HL-60/S4 treated with phorbol 12-myristate 13-acetate at 8.2 ng/mL for 4 days and 3 days (cell line): ENCODE results near the gene SIX2.

Experiments used
- in situ Hi-C: fragments of 300-500 bp; cut with MboI; formaldehyde crosslinking; loops from 2 replicates; pipeline ENCODE4 v1.15.0; 2022; ENCODE audit warnings: low sequenced_read_pairs

The SIX2 gene

DNA sequence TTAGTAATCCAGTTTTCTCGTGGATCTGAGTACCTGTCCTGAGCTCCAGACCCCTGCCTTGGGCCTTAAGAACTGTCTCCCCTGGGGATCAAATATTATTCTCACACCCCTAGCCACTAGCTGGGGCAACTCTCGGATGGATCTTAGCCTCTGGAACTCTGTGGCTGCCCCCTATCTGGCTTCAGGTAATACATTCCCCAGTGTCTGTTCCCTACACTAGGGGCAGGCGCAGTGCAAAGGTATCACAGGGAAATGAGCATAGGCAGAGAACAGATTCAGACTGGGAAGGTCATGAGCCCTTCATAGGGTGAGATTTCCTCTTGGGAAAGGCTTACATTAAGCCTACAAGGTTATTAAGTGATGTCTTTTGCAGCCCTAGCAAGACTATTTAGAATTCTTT is 11.2 kb upstream of the SIX2 start:
- in situ Hi-C loops: no loop called here

DNA sequence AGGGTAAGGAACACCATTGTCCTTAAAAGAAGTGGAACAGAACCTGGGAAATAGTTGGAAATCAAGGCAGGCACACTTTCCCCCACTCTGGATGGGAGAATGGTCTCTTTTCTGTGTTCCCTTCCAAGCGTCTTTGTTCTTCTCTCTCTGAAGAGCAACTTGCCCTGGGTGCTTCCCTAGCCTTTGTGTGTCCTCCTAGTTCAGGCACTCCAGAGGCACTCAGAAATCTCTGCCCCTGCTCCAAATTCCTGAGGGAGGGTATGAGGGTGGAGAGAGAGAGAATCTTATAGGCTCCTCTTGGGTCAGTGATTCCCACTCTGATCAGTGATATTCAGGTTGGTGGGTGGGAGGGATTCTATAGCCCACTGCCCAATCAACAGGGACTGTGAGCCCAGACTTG is 8.8 kb upstream of the SIX2 start:
- in situ Hi-C loops: no loop called here

DNA sequence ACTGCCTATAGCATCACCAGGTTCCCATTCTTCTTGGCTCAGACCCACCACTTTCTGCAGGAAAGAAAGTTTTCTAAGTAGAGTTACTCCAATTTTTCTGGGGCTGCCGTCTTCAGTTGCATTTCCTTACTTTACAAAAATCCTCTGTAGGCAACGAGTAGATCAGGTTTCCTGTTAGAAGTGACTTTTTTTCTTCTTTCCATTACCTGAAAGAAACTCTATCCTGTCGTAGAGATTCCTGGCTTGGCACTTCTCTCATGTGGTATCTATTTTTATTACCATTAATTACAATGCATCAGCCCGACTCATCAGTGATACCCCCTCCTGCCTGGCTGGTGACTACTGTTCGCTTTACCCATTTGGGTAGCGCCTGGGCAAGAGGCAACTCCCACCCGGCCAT is 5.6 kb upstream of the SIX2 start:
- in situ Hi-C loops: no loop called here

DNA sequence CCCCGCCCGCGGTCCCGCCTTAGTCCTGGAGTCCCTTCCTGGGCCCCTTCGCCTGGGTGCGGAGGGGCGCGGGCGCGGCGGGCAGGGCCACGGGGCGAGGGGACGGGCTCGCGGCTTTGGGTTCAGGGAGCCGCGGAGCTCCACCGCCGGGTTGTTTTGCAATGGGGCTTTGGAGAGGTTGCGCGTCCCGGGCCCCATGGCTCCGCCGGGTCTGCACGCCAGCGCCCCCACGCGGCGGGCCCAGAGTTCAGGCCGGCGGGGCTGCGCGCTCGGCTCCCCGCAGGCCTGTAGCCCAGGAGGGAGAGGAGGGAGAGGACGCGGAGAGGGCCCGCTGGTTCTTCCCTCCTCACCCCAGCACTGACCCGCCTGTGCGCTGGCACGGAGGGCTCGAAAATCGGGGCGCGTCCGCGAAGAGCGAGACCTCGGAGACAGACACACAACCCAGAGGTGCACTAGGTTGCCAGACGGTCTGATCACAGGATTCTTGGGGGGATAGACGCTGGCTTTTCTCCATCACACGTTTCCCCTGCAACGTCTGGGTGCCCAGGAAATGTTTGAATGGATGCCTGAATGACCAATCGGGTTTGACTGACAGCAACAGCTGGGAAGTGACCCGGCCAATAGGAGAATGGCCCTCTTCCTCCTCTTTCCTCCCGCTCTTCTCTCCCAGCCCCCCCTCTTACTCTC is 4.9 kb upstream of the SIX2 start:
- in situ Hi-C loops: no loop called here

GRCh38 chr2:45013229-45014015 is 4.2 kb upstream of the SIX2 start:
- in situ Hi-C loops: no loop called here

DNA sequence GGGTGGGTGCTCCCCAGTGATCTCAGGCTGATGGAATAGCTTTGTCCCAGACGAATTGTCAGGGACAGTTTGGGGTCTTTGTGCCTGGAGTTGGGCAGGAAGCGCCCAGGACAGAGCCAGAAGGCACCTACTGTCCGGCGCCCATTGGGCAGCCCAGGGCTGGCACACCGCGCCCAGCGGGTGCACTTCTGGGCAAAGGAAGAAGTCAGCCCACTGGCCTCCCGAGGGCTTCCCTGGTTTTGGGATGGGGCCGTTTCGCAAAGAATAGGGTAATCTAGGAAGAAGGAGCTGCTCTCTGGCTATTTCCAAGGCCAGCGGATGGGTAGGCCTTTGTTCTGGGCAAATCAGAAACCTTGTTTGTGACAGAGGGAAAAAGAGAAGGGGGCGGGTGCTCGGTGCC is 3.5 kb upstream of the SIX2 start:
- in situ Hi-C loops: no loop called here

- in situ Hi-C loops: no loop called here
Measured at GRCh38 chr2:45011621-45012602, 2.7 kb upstream of the SIX2 start.

DNA sequence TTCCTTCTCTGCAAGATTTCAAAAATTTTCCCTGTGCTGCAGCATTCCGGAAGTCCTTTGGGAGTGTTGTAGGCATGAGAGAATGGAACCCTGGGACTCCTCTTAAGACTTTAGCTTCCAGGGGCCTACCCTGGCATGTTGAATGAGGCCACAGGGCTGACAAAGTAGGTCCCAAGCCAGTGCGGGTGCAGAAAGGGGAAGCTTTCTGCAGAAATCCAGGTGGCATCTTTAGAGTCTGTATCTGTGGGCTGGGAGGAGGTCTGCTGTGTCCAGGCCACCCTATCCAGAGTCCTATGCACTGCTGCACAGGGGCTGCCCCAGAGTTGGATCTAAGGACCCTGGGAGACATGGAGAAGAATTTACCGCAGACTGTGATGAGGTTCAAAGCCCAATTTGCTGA is 1.9 kb upstream of the SIX2 start:
- in situ Hi-C loops: no loop called here

DNA sequence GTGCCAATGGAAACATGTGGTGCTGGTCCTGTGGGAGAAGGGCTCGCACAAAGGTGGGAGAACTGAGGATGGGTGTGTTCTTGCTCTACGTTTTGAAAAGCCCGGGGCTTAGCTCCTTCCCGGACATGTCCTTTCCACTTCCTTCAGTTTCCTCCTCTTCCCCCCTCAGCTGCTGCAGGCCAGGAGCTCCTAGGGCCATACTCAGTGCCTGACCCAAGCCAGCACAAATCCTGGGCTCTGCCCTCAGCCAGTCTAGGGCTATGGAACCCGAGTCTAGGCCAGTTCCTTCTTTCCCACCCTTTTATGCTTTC is 1.4 kb upstream of the SIX2 start:
- in situ Hi-C loops: no loop called here

- in situ Hi-C loops: no loop called here
Measured at GRCh38 chr2:45009928-45010701, 863 bp upstream of the SIX2 start.

GRCh38 chr2:45008296-45009129 is 739 bp downstream of the SIX2 start:
- in situ Hi-C loops: no loop called here

DNA sequence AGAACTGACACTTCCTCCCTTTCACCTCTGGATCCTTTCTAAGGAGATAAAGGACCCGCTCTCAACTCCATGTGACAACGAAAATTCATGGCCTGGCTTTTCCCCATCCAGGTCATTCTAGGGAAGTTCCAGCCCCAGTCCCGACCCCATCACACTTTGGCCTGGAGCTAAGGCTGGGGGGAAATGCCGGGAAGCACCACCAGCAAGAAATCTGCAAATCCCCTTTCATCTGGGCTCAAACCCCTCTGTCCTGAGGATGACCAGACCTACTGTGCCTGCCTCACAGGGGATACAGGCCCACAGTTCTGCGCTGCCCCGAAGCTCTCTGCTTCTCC is 1.3 kb downstream of the SIX2 start:
- in situ Hi-C loops: no loop called here

GRCh38 chr2:45006942-45007287 is 2.3 kb downstream of the SIX2 start:
- in situ Hi-C loops: no loop called here

DNA sequence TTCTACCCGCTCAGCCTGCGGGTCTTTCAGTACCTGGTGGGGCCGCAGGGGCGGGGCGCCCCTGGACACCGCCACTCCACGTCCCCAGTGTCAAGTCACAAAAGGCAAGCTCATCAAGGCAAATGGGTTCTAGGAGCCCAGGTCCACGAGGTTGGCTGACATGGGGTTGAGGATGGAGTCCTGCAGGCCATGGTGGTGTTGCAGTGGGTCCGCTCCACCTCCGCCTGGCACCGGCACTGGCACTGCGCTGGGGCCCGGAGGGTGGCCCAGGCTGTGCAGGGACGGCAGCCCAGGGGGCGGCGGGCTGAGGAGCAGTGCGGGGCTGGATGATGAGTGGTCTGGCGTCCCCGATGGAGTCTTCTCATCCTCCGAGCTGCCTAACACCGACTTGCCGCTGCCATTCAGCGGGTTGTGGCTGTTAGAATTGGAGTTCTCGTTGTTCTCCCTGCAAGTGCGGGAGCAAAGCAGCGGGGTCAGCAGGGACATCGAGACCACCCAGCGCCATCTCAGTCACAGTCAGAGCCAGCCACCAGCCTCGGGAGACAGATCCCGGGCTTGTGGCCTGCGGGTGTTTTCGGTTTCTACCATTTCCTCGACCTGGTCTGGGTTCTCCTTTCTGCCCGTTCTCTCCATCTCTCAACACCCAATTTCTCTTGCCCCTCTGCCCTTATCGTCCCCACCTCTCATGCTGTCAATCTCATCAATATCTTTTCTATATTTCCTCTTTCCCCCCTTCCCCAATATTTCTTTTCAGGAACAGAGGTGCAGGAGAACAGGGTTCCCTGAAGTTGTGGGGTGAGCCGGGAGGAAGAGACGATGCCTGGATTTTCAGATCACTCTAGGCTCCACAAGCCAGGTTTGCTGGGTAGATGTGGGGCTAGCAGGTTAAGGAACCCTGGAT is 3.0 kb downstream of the SIX2 start:
- in situ Hi-C loops: no loop called here

DNA sequence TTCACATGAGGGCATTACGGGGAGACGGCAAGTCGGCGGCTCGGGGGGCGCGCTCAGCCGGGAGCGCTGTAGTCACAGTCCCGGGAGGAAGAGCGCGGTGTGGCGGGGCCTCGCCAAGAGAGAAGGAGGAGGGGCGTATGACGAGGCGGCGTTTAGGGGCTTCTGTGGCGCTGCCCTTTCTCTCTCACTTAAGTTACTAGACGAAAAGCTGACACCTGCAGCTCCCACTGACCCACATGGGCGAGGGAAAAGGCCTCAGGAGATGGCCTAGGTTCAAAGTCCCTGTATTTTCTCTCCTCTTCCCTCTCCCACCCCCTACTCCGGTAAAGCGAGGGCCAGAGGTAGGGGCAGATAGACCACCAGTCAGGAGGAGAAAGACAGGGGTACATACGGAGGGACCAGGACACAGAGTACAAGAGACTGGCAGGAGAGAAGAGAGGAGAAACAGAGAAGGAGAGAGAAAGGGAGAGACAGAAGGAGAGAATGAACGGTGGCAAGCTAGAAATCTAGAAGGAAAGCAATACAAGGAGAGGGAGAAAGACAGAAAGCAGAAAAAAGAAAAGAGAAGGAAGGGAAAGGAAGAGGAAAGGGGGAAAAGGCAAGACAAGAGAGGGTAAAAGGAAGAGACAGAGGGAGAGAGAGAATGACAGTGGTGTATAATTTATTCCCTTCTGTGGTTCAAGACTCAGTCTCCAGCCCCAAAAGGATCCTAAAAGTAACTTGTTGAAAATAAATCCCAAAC is 3.8 kb downstream of the SIX2 start:
- in situ Hi-C loops: no loop called here

DNA sequence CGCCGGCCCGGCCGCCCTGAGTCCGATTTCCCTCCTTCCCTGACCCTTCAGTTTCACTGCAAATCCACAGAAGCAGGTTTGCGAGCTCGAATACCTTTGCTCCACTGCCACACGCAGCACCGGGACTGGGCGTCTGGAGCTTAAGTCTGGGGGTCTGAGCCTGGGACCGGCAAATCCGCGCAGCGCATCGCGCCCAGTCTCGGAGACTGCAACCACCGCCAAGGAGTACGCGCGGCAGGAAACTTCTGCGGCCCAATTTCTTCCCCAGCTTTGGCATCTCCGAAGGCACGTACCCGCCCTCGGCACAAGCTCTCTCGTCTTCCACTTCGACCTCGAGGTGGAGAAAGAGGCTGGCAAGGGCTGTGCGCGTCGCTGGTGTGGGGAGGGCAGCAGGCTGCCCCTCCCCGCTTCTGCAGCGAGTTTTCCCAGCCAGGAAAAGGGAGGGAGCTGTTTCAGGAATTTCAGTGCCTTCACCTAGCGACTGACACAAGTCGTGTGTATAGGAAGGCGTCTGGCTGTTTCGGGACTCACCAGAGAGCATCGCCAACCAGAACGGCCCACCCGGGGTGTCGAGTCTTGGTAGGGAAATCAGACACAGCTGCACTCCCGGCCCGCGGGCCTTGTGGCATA is 4.6 kb downstream of the SIX2 start:
- in situ Hi-C loops: no loop called here

DNA sequence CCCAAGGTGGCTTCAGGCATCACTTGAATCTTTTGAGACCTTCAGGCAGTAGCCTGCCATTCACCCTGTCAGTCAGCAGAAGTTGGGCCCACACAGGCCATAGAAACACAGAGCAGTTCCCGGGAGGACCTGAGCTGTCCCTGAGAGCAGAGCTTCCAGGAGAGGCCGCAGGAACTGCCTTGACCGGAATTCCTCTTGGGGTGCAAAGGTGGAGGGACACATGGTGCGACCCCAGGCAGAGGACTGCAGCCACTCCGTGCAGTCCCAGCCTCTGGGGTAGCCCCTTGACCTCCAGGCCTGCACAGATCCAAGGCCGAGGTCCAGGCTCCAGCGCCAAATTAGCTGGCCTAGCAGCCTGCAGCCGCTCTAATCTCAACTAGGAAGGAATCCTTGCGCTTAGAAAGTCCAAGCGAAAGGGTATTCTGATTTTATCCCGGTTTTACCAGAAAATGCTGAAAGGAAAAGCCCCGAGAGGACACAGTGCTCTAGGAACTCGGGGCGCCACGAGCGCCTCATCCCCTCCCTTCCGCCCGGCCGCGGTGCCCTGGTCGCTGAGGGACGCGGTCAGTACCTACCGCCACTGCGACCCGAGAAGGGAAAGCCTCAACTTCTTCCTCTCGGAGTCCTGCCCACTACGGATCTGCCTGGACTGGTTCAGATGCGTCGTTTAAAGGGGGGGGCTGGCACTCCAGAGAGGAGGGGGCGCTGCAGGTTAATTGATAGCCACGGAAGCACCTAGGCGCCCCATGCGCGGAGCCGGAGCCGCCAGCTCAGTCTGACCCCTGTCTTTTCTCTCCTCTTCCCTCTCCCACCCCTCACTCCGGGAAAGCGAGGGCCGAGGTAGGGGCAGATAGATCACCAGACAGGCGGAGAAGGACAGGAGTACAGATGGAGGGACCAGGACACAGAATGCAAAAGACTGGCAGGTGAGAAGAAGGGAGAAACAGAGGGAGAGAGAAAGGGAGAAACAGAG is 5.4 kb downstream of the SIX2 start:
- in situ Hi-C loops: no loop called here
